ENCODE data around the gene CACNA2D4. TPM values are rescaled to one million over a fixed set of nuclear protein-coding genes. Genes with fewer than 3 reads are reported as not detected.

Gene CACNA2D4
- total RNA-seq, 1 donor: 0.72 TPM

DNA sequence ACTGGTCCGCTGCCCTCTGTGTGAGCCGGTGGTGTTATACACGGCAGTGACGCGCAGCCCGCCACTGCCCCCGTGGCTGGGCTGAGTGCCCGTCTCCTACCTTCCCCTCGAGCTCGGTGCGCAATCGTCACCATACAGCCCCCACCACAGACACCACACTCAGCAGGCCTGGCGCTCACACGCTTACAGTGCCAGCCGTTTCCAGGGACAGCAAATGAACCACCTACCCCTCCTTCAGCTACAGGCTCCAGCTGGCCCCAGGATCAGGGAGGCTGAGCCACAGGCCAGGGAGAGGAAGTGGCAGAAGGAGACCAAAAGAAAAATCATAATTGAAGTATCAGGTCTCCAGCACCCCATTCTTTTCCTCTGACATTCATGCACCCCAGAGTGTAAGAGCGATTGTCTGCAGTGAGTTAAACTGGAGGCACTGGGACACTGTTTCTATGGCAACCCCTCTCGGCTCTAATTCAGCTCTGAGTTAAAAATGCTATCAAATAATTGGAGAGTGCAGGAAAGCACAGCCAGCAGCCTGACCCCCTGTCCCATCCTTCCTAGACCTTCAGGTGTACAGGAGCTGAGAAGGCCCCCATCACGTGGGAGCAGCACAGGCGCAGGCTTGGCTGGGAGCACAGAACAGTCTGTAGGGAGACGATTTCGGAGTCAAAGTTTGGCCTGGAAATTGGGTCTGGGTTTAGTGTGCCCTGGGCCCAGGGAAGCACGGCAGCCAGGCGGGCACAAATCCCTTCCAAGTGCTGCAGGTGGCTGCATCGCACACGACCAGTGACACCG is 80.1 kb downstream of the CACNA2D4 start:
- DNase-seq (ENCODE audit: insufficient read length, low spot score, missing footprints): peak; percentile 85
- no peak overlapping the region for H3K27ac ChIP-seq (ENCODE audit: low read depth, low read length)
- no peak overlapping the region for H3K4me3 ChIP-seq (ENCODE audit: insufficient read depth, low read length)
- peaks cover 36% of the 10 kb centered on the region for H3K27me3 ChIP-seq (ENCODE audit: insufficient read depth, low read length)
- H3K4me2 ChIP-seq (ENCODE audit: insufficient read depth, low read length): no peak overlapping the region
- no peaks in the 10 kb centered on the region for H3K79me2 ChIP-seq (ENCODE audit: insufficient read depth, low read length)
- H2AFZ ChIP-seq (ENCODE audit: low read length): no peak overlapping the region
- H4K20me1 ChIP-seq (ENCODE audit: insufficient read depth, low read length): no peaks in the 10 kb centered on the region
- H3K4me1 ChIP-seq (ENCODE audit: insufficient read depth, low read length): no peaks in the 10 kb centered on the region
- no peaks in the 10 kb centered on the region for H3K9me3 ChIP-seq (ENCODE audit: low read depth, low read length)
- no peaks in the 10 kb centered on the region for H3K36me3 ChIP-seq (ENCODE audit: insufficient read depth, low read length)
- TF ChIP-seq CTCF (IDR thresholded peaks at IDR 0.05; ENCODE audit: extremely low read depth, low read depth, low read length): no peak

DNA sequence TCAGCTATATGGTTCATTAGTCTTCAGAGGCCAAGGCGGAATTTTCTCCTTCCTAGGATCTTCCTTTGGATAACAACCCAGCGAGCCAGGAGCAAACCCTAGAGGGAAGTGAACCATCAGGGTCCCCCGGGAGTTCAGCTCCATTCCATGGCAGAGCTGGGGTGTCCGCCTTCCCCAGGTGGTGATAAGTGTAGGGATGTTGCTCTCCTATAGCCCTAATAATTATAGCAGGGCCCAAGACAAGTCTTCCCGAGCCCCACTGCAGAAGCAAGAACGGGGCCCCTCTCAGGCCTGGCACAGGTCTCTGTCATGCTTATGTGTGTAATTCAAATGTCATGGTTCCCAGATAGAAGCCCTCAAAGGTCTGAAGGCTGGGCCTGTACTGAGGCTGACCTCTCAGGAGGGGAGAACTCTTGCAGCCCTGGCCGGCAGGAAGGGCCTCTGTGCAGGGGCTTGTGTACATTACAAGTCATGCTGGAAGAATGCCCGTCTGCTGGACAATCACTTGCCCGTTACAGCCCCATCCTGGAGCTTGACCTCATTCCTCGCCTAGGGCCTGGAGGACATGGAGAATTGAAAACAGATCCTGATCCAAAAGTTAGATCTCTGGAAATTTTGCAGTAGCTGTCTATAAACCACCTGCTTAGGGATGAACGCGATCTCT is 80.8 kb downstream of the CACNA2D4 start:
- Histone ChIP-seq H3K4me3 (ENCODE audit: insufficient read depth, low read length) (no peak overlapping the region), H3K79me2 (ENCODE audit: insufficient read depth, low read length) (no peaks in the 10 kb centered on the region), H3K27me3 (ENCODE audit: insufficient read depth, low read length) (peaks cover 36% of the 10 kb centered on the region), H3K4me2 (ENCODE audit: insufficient read depth, low read length) (no peak overlapping the region), H4K20me1 (ENCODE audit: insufficient read depth, low read length) (no peaks in the 10 kb centered on the region), H3K27ac (ENCODE audit: low read depth, low read length) (no peak overlapping the region), H3K9me3 (ENCODE audit: low read depth, low read length) (no peaks in the 10 kb centered on the region), H3K36me3 (ENCODE audit: insufficient read depth, low read length) (no peaks in the 10 kb centered on the region), H3K4me1 (ENCODE audit: insufficient read depth, low read length) (no peaks in the 10 kb centered on the region), H2AFZ (ENCODE audit: low read length) (no peak overlapping the region)
- TF ChIP-seq CTCF (IDR thresholded peaks at IDR 0.05; ENCODE audit: extremely low read depth, low read depth, low read length): no peak
- peak; percentile 81 for DNase-seq (ENCODE audit: insufficient read length, low spot score, missing footprints)

DNA sequence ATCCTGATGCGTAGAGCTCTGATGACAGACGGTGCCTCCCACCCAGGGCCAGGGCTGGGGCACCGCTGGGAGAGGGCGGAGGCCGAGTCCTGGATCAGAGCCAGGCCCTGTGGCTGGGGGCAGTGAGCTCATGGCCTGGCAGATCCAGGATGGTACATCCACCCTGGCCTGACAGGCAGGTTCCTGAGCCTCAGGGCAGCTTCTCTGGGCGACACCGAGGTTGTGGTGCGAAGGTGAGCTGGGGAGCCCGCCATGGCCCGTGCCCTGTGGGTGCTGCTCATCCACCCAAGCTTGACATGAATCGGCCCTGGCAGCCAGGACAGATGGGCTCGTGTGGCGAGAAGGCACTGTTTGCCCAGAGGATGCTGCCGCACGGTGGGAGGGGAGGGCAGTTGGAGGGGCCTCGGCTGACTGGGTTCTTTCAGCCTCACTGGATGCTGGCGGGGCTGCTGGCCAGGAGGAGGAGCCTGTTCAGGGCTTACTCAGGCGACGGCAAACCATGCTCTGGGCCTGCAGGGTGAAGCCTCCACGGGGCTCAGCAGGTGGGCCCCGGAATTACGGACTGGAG is 81.5 kb downstream of the CACNA2D4 start:
- Histone ChIP-seq H3K4me3 (ENCODE audit: insufficient read depth, low read length) (no peak overlapping the region), H3K36me3 (ENCODE audit: insufficient read depth, low read length) (no peaks in the 10 kb centered on the region), H4K20me1 (ENCODE audit: insufficient read depth, low read length) (peaks cover 3% of the 10 kb centered on the region), H3K4me1 (ENCODE audit: insufficient read depth, low read length) (no peaks in the 10 kb centered on the region), H3K27ac (ENCODE audit: low read depth, low read length) (no peak overlapping the region), H3K4me2 (ENCODE audit: insufficient read depth, low read length) (no peak overlapping the region), H3K9me3 (ENCODE audit: low read depth, low read length) (no peaks in the 10 kb centered on the region), H3K79me2 (ENCODE audit: insufficient read depth, low read length) (no peaks in the 10 kb centered on the region), H2AFZ (ENCODE audit: low read length) (no peak overlapping the region), H3K27me3 (ENCODE audit: insufficient read depth, low read length) (peaks cover 41% of the 10 kb centered on the region)
- peak; percentile 42 for DNase-seq (ENCODE audit: insufficient read length, low spot score, missing footprints)
- no peak for TF ChIP-seq CTCF (IDR thresholded peaks at IDR 0.05; ENCODE audit: extremely low read depth, low read depth, low read length)

DNA sequence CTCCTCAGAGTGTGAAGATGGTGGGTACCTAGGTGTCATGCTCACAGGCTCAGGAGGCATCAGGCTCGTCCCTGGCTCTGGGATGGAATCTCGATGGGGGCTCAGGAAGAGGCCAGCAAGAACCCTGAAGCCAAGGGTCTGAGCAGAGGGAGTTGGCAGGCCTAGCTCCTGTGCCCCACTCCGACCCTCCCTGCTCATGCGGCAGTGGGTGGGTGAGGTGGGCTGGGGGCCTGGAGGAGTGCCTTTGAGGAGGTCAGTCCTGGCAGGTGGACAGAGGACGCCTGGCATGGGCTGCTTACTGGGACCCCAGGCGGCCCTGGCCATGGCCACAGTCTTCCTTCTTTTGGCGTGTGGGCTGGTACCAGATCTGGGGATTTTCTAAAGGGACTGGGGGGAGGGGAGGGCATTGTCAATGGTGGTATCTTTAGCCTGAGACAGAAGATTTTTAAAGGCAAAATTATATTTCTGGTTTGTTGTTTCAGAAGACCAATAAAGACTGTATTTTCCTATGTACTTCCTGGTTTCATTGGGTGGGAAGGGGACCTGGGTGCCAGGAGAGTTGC is 82.1 kb downstream of the CACNA2D4 start:
- TF ChIP-seq CTCF (IDR thresholded peaks at IDR 0.05; ENCODE audit: extremely low read depth, low read depth, low read length): no peak
- Histone ChIP-seq H3K4me3 (ENCODE audit: insufficient read depth, low read length) (no peak overlapping the region), H3K4me2 (ENCODE audit: insufficient read depth, low read length) (no peak overlapping the region)

More for the DNA sequence above, 82.1 kb downstream of the CACNA2D4 start:
- Histone ChIP-seq H3K27ac (ENCODE audit: low read depth, low read length) (no peak overlapping the region), H3K79me2 (ENCODE audit: insufficient read depth, low read length) (no peaks in the 10 kb centered on the region), H4K20me1 (ENCODE audit: insufficient read depth, low read length) (peaks cover 3% of the 10 kb centered on the region), H2AFZ (ENCODE audit: low read length) (no peak overlapping the region), H3K36me3 (ENCODE audit: insufficient read depth, low read length) (no peaks in the 10 kb centered on the region), H3K4me1 (ENCODE audit: insufficient read depth, low read length) (no peaks in the 10 kb centered on the region), H3K9me3 (ENCODE audit: low read depth, low read length) (no peaks in the 10 kb centered on the region), H3K27me3 (ENCODE audit: insufficient read depth, low read length) (peaks cover 41% of the 10 kb centered on the region)
- DNase-seq (ENCODE audit: insufficient read length, low spot score, missing footprints): peak; percentile 63
